ENCODE results near the gene CDC42. TPM values are rescaled to one million over a fixed set of nuclear protein-coding genes. Genes with fewer than 3 reads are reported as not detected.

The CDC42 gene
- total and polyA plus RNA-seq, 5 donors, result 92.1 to 178 (median 131) TPM

DNA sequence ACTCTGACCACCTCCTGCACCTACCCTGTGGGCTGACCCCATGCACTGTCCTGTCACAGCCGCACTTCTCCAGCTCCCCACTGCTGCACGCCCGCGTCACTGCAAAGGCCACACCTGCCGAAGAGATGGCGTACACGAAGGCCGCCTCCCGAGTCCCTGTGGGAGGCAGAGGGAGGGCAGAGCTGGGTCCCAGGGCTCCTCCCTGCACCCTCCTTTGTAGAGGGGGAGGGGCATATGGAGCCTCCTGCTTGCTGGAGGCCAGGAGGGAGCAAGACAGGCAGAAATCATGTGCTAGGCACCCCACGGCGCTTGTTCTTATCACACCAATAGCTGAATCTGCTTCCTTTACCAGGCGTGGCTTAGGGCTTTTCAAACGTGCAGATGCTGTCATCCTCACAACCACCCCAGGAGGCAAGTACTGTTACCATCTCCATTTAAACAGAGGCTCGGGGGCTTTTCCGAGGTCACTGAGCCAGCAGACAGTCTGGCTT is 69.0 kb downstream of the CDC42 start:
- DNase-seq, result peak in 1 of 3 donors; percentile 26
- WGBS, result 73% methylated on average over 15 of the region's 15 CpGs

DNA sequence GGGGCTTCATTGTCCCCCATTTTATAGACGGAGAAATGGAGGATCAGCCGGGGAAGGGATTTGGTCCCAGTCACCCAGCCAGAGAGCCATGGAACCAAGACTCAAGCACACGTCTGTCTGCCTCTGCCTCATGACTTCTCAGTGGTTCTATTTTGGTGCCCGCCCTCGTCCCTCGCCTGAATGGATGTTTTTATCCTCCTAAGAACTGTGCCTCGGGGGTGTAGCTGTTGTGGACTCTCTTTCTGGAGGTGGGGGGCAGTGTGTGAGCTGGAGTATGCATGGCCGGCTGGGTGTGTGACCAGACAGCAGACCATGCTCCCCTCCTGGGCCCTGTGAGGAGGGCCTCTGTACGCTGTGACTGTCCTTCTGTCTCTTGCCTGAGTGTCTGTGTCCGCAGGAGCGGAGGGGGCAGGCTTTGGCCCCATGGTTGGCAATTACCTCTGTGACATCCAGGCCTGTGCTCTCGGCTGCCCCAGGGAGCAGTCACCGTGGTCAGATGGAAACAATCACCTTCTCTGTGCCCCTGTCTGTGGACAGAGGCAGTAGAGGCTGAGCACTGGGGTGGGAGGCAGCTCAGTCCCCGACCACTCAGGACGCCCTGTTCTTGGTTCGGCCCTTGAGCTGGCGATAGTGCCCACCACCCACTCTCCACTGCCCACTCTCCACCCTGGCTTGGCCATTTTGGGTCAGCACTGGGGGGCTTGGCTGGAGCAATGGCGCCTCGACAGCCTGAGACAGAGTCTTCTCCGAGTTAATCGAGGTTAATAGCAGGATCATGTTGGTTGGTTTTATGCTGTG is 70.0 kb downstream of the CDC42 start:
- no peaks in the 10 kb centered on the region for H3K9me3 ChIP-seq (ENCODE audit: control insufficient read depth, low read length)
- peak in 1 of 2 donors; percentile 3 for ATAC-seq
- WGBS, result 75% methylated on average over 21 of the region's 21 CpGs
- H3K4me3 ChIP-seq (ENCODE audit: low read length), result no peak overlapping the region
- intact Hi-C loops (cut with DNase I), result no loop called here
- H3K27me3 ChIP-seq (ENCODE audit: control insufficient read depth, insufficient read depth), result no peaks in the 10 kb centered on the region
- peaks cover 1% of the 10 kb centered on the region for H3K4me1 ChIP-seq (ENCODE audit: control insufficient read depth, insufficient read depth, low read length)
- no peak overlapping the region for H3K27ac ChIP-seq (ENCODE audit: low read length)
- peak in 2 of 3 donors; percentile 28 to 39 for DNase-seq

More for the DNA sequence above, 69.0 kb downstream of the CDC42 start:
- H3K9me3 ChIP-seq (ENCODE audit: control insufficient read depth, low read length), result no peaks in the 10 kb centered on the region
- intact Hi-C loops (cut with DNase I), result no loop called here
- no peaks in the 10 kb centered on the region for H3K27me3 ChIP-seq (ENCODE audit: control insufficient read depth, insufficient read depth)
- H3K27ac ChIP-seq (ENCODE audit: low read length), result no peak overlapping the region
- peaks cover 4% of the 10 kb centered on the region for H3K4me1 ChIP-seq (ENCODE audit: control insufficient read depth, insufficient read depth, low read length)
- ATAC-seq, result peak; percentile 6 to 20
- H3K4me3 ChIP-seq (ENCODE audit: low read length), result no peak overlapping the region

DNA sequence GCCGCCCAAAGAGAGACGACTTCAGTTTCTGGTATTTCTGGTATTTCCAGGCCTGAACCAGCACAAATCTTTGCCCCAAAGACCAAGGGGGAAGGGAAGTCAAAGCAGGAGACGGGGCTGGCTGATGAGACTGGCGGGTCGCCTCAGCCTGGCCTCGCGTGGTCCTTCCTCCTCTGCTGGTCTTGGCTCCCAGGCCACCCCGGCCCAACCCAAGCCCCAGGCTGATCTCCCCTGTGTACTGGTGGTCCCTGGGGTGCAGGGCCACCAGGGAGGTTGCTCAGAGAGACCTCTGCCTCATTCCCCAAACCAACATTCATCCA is 70.5 kb downstream of the CDC42 start:
- WGBS, result 80% methylated on average over 8 of the region's 8 CpGs
- intact Hi-C loops (cut with DNase I), result no loop called here
- Histone ChIP-seq H3K27me3 (ENCODE audit: control insufficient read depth, insufficient read depth) (no peaks in the 10 kb centered on the region), H3K9me3 (ENCODE audit: control insufficient read depth, low read length) (no peaks in the 10 kb centered on the region), H3K4me3 (ENCODE audit: low read length) (no peak overlapping the region), H3K4me1 (ENCODE audit: control insufficient read depth, insufficient read depth, low read length) (no peaks in the 10 kb centered on the region), H3K27ac (ENCODE audit: low read length) (no peak overlapping the region)
- DNase-seq (peak in 2 of 3 donors; percentile 14 to 37), ATAC-seq (no peak)

DNA sequence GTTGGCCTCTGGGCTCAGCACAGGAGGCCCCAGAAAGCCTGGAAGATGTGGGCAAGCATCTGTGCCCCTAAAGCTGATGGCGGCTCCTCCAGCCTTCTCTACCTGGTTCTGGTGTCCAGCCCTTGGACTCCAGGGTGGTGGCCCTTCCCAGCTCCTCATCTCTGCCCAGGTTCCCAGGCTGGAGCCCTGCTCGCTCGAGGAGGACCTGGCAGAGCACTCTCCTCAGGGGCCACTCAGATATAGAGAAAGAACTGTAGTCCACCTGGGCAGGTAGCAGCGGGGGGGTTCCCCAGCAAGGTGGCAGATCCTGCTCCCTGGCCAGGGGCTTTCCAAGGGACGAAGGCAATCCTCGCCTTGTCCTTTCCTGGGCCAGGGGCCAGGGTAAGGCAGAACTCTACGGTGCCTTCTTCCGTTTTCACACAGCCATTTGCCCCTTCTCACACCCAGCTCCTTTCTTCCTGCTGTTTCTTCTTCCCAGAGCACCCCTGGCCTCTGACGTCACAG is 71.4 kb downstream of the CDC42 start:
- WGBS, result 87% methylated on average over 9 of the region's 9 CpGs
- H3K27me3 ChIP-seq (ENCODE audit: control insufficient read depth, insufficient read depth), result no peaks in the 10 kb centered on the region
- no peaks in the 10 kb centered on the region for H3K4me1 ChIP-seq (ENCODE audit: control insufficient read depth, insufficient read depth, low read length)
- H3K9me3 ChIP-seq (ENCODE audit: control insufficient read depth, low read length), result no peaks in the 10 kb centered on the region
- DNase-seq (peak in 1 of 3 donors; percentile 13), ATAC-seq (no peak)
- intact Hi-C loops (cut with DNase I), result no loop called here
- no peak overlapping the region for H3K4me3 ChIP-seq (ENCODE audit: low read length)
- H3K27ac ChIP-seq (ENCODE audit: low read length), result no peak overlapping the region

DNA sequence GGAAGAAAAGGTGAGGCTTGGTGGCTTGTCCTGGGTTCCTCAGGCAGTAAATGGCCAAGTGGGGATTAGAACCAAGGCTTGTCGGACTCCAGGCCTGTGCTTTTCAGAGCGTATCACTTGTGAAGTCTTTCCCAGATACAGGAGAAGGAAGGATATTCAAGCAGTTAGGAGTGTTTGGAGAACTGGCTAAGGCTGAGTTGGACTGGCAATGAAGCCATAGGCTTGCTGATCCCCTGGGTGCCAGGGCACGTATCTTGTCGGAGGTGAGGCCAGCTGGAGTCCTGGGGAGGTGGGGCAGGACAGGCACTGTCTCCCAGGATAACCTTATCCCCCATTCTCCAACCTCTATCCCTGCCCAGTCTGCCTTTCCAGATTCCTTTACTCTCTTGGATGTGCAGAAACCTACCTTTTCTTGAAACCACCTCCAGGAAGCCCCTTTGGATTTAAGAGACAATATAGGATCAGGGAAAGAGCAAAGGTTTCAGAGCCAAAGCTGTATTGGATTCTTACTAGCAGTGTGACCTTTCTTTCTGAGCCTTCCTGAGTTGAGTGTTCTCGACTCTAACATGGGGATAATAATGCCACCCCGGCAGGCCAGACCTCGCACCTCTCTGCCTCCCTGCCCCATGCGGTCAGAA is 72.2 kb downstream of the CDC42 start:
- ATAC-seq (no peak), DNase-seq (no peak)
- WGBS, result 87% methylated on average over 8 of the region's 8 CpGs
- no peaks in the 10 kb centered on the region for H3K4me1 ChIP-seq (ENCODE audit: control insufficient read depth, insufficient read depth, low read length)
- no peaks in the 10 kb centered on the region for H3K9me3 ChIP-seq (ENCODE audit: control insufficient read depth, low read length)
- intact Hi-C loops (cut with DNase I), result loop anchor here in 1 of 4 donors (5.0 kb wide), 1 partner anchor 518 kb away; the partner anchor contains the start of gene C1QC
- no peaks in the 10 kb centered on the region for H3K27me3 ChIP-seq (ENCODE audit: control insufficient read depth, insufficient read depth)
- no peak overlapping the region for H3K27ac ChIP-seq (ENCODE audit: low read length)
- H3K4me3 ChIP-seq (ENCODE audit: low read length), result no peak overlapping the region

DNA sequence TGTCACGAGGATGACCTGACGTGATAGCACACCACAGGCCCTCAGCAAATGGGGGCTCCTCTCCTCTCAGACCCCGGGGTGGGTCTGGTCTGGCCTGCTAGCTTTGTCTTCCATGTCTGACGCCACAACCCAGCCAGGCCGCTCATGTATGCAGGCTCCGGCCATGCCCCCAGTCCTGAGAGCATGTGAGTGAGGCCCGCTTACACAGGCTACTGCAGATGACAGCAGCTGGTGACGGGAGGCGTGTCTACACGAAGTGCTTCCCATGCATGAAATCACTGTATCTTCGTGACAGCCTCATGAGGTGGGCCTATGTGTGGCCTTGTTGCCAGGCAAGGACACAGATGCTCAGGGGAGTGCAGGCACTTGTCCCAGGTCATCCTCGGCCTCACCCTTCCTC is 74.0 kb downstream of the CDC42 start:
- Histone ChIP-seq H3K27ac (ENCODE audit: low read length) (no peak overlapping the region), H3K4me3 (ENCODE audit: low read length) (no peak overlapping the region), H3K9me3 (ENCODE audit: control insufficient read depth, low read length) (no peaks in the 10 kb centered on the region), H3K4me1 (ENCODE audit: control insufficient read depth, insufficient read depth, low read length) (no peaks in the 10 kb centered on the region), H3K27me3 (ENCODE audit: control insufficient read depth, insufficient read depth) (no peaks in the 10 kb centered on the region)
- WGBS, result 69% methylated on average over 12 of the region's 12 CpGs
- intact Hi-C loops (cut with DNase I), result loop anchor here in 1 of 4 donors (5.0 kb wide), 1 partner anchor 516 kb away; the partner anchor contains the start of gene C1QC
- DNase-seq (peak in 1 of 3 donors; percentile 49), ATAC-seq (peak in 1 of 2 donors; percentile 6)

DNA sequence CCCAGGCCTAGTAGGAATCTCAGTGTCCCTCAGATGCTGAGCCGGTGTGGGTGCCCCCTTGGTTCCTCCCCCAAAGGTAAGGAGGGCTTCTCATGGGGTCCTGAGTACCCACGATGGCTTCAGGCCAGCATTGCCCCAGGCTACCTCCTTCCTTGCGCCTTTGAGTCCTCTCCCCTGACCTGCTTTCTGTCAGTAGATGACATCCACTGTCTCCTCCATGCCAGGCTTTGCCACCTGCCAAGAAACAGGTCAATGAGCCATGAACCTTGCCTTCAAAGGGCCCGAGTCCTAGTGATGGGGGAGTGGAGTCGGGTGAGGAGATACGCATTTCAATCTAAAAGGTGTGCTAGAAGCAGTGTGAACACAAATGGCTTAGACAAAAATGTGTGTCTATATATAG is 74.7 kb downstream of the CDC42 start:
- ATAC-seq (no peak), DNase-seq (peak in 1 of 3 donors; percentile 20)
- no peaks in the 10 kb centered on the region for H3K9me3 ChIP-seq (ENCODE audit: control insufficient read depth, low read length)
- no peak overlapping the region for H3K27ac ChIP-seq (ENCODE audit: low read length)
- no peaks in the 10 kb centered on the region for H3K4me1 ChIP-seq (ENCODE audit: control insufficient read depth, insufficient read depth, low read length)
- 84% methylated on average over 6 of the region's 6 CpGs for WGBS
- no peaks in the 10 kb centered on the region for H3K27me3 ChIP-seq (ENCODE audit: control insufficient read depth, insufficient read depth)
- no peak overlapping the region for H3K4me3 ChIP-seq (ENCODE audit: low read length)
- intact Hi-C loops (cut with DNase I), result loop anchor here in 1 of 4 donors (5.0 kb wide), 1 partner anchor 515 kb away; the partner anchor contains the start of gene C1QC

DNA sequence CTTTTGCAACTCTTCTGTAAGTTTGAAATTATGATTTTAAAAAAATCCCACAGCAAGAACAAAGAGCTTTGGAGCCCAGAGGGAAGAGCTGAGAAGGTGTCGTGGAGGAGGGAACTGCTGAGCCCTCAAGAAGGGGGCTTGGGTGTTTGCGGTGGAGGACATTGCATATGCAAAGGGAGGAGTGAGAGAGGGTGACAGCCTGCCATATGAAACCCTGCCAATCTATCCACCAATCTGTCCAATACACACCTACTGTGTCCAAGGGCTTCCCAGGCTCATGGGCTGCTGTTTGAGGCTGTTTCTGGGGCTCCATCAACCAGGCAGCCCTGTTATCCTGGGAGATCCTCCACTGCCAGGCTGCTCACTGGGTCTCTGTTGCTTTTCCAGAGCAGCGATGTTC is 75.2 kb downstream of the CDC42 start:
- no peak overlapping the region for H3K27ac ChIP-seq (ENCODE audit: low read length)
- ATAC-seq, result no peak
- no peak for DNase-seq
- intact Hi-C loops (cut with DNase I), result loop anchor here in 1 of 4 donors (5.0 kb wide), 1 partner anchor 515 kb away; the partner anchor contains the start of gene C1QC
- H3K9me3 ChIP-seq (ENCODE audit: control insufficient read depth, low read length), result no peaks in the 10 kb centered on the region
- 64% methylated on average over 3 of the region's 3 CpGs for WGBS
- no peak overlapping the region for H3K4me3 ChIP-seq (ENCODE audit: low read length)
- H3K4me1 ChIP-seq (ENCODE audit: control insufficient read depth, insufficient read depth, low read length), result no peaks in the 10 kb centered on the region
- H3K27me3 ChIP-seq (ENCODE audit: control insufficient read depth, insufficient read depth), result no peaks in the 10 kb centered on the region

DNA sequence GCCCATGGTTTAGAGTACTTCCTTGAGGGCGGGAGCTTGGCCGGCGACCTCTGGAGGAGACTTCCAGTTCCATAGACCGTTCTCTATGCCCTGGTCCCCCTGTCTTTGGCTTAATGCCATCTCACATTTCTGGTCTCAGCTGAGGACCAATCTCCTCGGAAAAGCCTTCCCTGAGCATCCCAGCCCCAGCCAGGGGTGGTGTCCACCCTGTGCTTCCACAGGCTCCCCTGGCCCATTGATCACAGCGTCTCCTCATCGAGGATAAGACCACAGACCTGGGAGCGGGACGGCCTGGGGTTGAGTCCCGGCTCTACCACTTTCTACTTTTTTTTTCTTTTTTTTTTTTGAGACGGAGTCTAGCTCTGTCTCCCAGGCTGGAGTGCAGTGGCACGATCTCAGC is 75.9 kb downstream of the CDC42 start:
- 77% methylated on average over 12 of the region's 12 CpGs for WGBS
- Histone ChIP-seq H3K27ac (ENCODE audit: low read length) (no peak overlapping the region), H3K4me3 (ENCODE audit: low read length) (no peak overlapping the region), H3K27me3 (ENCODE audit: control insufficient read depth, insufficient read depth) (no peaks in the 10 kb centered on the region), H3K9me3 (ENCODE audit: control insufficient read depth, low read length) (no peaks in the 10 kb centered on the region), H3K4me1 (ENCODE audit: control insufficient read depth, insufficient read depth, low read length) (no peaks in the 10 kb centered on the region)
- intact Hi-C loops (cut with DNase I), result loop anchor here in 1 of 4 donors (5.0 kb wide), 1 partner anchor 514 kb away; the partner anchor contains the start of gene C1QC
- no peak for ATAC-seq
- peak in 1 of 3 donors; percentile 13 for DNase-seq

DNA sequence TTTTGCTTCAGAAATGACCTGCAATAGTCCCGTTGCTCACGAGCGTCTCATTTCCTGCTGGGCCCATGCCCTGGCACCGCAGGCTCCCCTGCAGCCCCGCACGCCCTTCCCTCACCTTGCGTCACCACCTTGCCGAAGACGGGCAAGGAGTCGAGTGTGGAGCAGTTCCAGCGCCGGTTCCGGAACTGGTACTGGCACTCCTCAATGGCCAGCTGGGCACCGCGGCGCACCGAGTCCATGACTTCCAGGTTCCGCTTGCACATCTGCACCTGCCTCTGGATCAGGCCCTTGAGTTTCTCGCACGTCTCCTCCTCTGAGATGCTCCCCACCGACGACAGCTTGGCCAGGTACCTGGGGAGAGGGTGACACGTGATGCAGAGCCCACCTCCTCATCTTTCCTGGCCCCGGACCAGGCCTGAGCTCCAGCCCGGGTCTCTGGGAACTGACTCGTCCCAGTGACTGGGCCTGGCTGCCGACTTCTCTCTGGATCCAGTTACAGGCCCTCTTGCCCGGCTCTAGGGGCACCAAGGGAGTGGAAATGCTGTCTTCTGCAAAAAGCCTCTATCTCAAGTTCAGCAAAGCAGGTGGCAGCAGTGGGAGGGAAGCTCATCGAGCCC is 77.1 kb downstream of the CDC42 start:
- intact Hi-C loops (cut with DNase I), result loop anchor here in 1 of 4 donors (5.0 kb wide), 1 partner anchor 513 kb away; the partner anchor contains the start of gene C1QC
- DNase-seq (peak in 1 of 3 donors; percentile 26), ATAC-seq (no peak)
- H3K27me3 ChIP-seq (ENCODE audit: control insufficient read depth, insufficient read depth), result no peaks in the 10 kb centered on the region
- 89% methylated on average over 29 of the region's 29 CpGs for WGBS
- H3K27ac ChIP-seq (ENCODE audit: low read length), result no peak overlapping the region
- H3K9me3 ChIP-seq (ENCODE audit: control insufficient read depth, low read length), result no peaks in the 10 kb centered on the region
- H3K4me1 ChIP-seq (ENCODE audit: control insufficient read depth, insufficient read depth, low read length), result no peaks in the 10 kb centered on the region
- no peak overlapping the region for H3K4me3 ChIP-seq (ENCODE audit: low read length)

Measured in right cardiac atrium (tissue), 5 donors.